ENCODE measurements around the gene PTPN1. TPM values are rescaled to one million over a fixed set of nuclear protein-coding genes. Genes with fewer than 3 reads are reported as not detected.

PTPN1 gene
- total RNA-seq, 2 experiments from 2014 or later, result 17.1 to 25.1 TPM

DNA sequence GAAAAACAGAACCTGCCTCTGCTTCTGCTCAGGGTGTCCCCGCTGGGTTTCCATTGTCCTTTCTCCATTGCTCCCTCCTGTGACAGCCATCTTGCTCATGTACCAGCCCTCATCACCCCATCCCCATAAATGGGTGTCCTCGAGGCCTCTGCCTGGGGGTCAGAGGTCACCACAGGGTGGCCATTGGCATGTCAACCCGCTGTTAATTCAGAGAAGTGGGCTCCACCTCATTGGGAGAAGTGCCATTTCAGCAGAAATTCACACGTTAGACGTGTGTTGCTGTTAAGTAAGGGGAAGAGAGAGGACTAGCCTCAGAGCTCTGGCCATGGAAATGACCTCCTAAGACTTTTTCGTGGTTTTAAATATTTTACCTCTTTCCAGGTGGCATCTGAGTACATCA, 71.9 kb downstream of the PTPN1 start:
- H2AFZ ChIP-seq (ENCODE audit: low read length), result no peak overlapping the region
- H3K4me3 ChIP-seq (ENCODE audit: low read depth, low read length, poor library complexity, severe bottlenecking), result peak overlapping the region; percentile 15
- H3K9me3 ChIP-seq (ENCODE audit: low read length), result no peaks in the 10 kb centered on the region
- H4K20me1 ChIP-seq (ENCODE audit: insufficient read depth, low read length), result no peaks in the 10 kb centered on the region
- H3K79me2 ChIP-seq (ENCODE audit: insufficient read depth, low read depth, low read length), result no peaks in the 10 kb centered on the region
- BruUV-seq (replicated peaks), result no TSS peak
- peaks cover 49% of the 10 kb centered on the region for H3K36me3 ChIP-seq (ENCODE audit: insufficient read depth, low read length)
- no peaks in the 10 kb centered on the region for H3K9me2 ChIP-seq (ENCODE audit: insufficient read depth, low read length)
- ChIA-PET POLR2A (interaction anchor here (0.6 to 0.7 kb wide), 3 partner anchors 12 to 88 kb away, joined by 3 to 4 read pairs (median 3); no protein-coding TSS in a partner anchor), CTCF (ENCODE audit: unreplicated experiment) (interaction anchor here (0.6 kb wide), 1 partner anchor 399 kb away, joined by 6 read pairs; no protein-coding TSS in a partner anchor)
- peak overlapping the region; percentile 61 for H3K4me2 ChIP-seq (ENCODE audit: low read length)
- intact Hi-C loops (cut with micrococcal nuclease; ENCODE audit: unreplicated experiment), result loop anchor here (2.0 kb wide), 2 partner anchors 71 to 395 kb away; partner anchors contain the start of gene PTPN1
- TF ChIP-seq EZH2phosphoT487 (IDR thresholded peaks at IDR 0.05; ENCODE audit: borderline replicate concordance, low read depth, low read length), result no peak
- TF ChIP-seq CTCF (conservative IDR thresholded peaks at IDR 0.05; ENCODE audit: low read length), result no peak
- peak; percentile 48 for DNase-seq (ENCODE audit: low spot score)
- peaks cover 29% of the 10 kb centered on the region for H3K4me1 ChIP-seq (ENCODE audit: insufficient read depth, low read length, poor library complexity, severe bottlenecking)
- H3K27ac ChIP-seq (ENCODE audit: low read depth, low read length, poor library complexity, severe bottlenecking), result peak overlapping the region; percentile 66

DNA sequence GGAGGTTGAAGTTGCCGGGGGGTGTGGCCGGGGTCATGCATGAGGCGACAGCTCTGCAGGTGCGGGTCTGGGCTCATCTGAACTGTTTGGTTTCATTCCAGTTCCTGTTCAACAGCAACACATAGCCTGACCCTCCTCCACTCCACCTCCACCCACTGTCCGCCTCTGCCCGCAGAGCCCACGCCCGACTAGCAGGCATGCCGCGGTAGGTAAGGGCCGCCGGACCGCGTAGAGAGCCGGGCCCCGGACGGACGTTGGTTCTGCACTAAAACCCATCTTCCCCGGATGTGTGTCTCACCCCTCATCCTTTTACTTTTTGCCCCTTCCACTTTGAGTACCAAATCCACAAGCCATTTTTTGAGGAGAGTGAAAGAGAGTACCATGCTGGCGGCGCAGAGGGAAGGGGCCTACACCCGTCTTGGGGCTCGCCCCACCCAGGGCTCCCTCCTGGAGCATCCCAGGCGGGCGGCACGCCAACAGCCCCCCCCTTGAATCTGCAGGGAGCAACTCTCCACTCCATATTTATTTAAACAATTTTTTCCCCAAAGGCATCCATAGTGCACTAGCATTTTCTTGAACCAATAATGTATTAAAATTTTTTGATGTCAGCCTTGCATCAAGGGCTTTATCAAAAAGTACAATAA, 72.5 kb downstream of the PTPN1 start:
- CTCF ChIA-PET (ENCODE audit: unreplicated experiment), result interaction anchor here (0.6 kb wide), 1 partner anchor 400 kb away, joined by 6 read pairs; no protein-coding TSS in a partner anchor
- H4K20me1 ChIP-seq (ENCODE audit: insufficient read depth, low read length), result no peaks in the 10 kb centered on the region
- TF ChIP-seq EZH2phosphoT487 (IDR thresholded peaks at IDR 0.05; ENCODE audit: borderline replicate concordance, low read depth, low read length) (no peak), CTCF (conservative IDR thresholded peaks at IDR 0.05; ENCODE audit: low read length) (no peak)
- H3K4me2 ChIP-seq (ENCODE audit: low read length), result peak overlapping the region; percentile 61
- no peaks in the 10 kb centered on the region for H3K9me3 ChIP-seq (ENCODE audit: low read length)
- no peaks in the 10 kb centered on the region for H3K79me2 ChIP-seq (ENCODE audit: insufficient read depth, low read depth, low read length)
- peak overlapping the region; percentile 66 for H3K27ac ChIP-seq (ENCODE audit: low read depth, low read length, poor library complexity, severe bottlenecking)
- no TSS peak for BruUV-seq (replicated peaks)
- POLR2A ChIA-PET, result interaction anchor here (0.6 kb wide), 1 partner anchor 88 kb away, joined by 3 read pairs; no protein-coding TSS in a partner anchor
- intact Hi-C loops (cut with micrococcal nuclease; ENCODE audit: unreplicated experiment), result loop anchor here (2.0 kb wide), 2 partner anchors 72 to 396 kb away; partner anchors contain the start of gene PTPN1
- H3K36me3 ChIP-seq (ENCODE audit: insufficient read depth, low read length), result peaks cover 49% of the 10 kb centered on the region
- H3K4me3 ChIP-seq (ENCODE audit: low read depth, low read length, poor library complexity, severe bottlenecking), result peak overlapping the region; percentile 15
- DNase-seq (ENCODE audit: low spot score), result peak; percentile 89
- no peak overlapping the region; the same call in 1 of the 2 replicates for H2AFZ ChIP-seq (ENCODE audit: low read length)
- no peaks in the 10 kb centered on the region for H3K9me2 ChIP-seq (ENCODE audit: insufficient read depth, low read length)
- H3K4me1 ChIP-seq (ENCODE audit: insufficient read depth, low read length, poor library complexity, severe bottlenecking), result peaks cover 29% of the 10 kb centered on the region
